NCI-H69 (cell line): ENCODE results near the gene DVL1.
"Not testable (repeated sequence)": the region's sequence is repeated elsewhere in the genome, so short reads cannot be mapped to it uniquely, and the experiment has no call there.

Experiments
- DNase-seq: peaks from one replicate; lab custom pipeline; 2025; lab: John Stamatoyannopoulos, UW

The DVL1 gene

DNA sequence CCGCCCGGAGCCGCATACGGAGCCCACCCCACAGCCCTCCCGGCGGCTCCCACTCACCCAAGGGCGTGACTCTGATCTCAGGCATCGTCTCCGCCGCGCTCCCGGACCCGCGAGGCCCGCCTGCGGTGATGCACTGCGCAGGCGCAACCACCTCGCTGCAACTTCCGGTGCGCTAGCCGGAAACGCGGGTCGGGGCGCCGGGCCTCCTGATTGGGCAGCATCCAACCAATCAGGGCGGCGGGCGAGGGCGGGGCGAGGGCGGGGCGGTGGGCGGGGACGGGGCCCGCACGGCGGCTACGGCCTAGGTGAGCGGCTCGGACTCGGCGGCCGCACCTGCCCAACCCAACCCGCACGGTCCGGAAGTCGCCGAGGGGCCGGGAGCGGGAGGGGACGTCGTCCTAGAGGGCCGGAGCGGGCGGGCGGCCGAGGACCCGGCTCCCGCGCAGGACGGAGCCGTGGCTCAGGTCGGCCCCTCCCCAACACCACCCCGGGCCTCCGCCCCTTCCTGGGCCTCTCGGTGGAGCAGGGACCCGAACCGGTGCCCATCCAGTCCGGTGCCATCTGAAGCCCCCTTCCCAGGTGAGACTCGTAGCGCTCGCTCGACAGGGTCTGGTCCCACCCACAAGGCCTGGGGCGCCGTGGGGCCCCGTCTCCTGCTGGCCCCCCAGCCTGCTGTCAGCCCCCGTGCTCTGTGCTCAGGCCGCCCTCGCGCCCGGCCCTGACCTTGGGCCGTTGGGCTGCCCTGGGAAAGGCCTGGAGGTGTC lies 24.5 kb downstream of the DVL1 start, which contains the start of the genes CPTP and INTS11:
TSS of gene CPTP (plus strand) at position 279 of the 764 bp plus-strand sequence. CDS start 2,109 bp downstream, outside the sequence.
TSS of gene INTS11 (minus strand) at position 137 of the 764 bp plus-strand sequence. CDS start at position 85, 52 bp downstream.
- DNase-seq, result peak; percentile 89

DNA sequence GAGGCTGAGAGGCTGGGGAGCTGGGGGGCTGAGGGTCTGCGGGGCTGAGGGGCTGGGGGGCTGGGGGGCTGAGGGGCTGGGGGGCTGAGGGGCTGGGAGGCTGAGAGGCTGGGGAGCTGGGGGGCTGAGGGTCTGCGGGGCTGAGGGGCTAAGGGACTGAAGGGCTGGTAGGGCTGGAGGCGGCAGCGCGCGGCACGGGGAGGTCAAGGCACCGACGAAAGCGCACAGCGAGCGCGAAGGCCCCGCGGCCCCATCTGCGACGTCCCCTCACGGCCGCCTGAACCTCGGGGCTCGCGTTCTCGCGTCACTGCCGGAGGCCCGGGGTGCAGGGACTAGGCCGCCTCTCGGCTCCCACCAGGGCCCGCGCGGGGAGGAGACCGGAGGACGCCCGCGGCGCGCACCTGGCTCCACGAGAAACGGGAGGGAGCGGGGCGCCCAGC lies 25.1 kb downstream of the DVL1 start:
- DNase-seq, result no peak

DNA sequence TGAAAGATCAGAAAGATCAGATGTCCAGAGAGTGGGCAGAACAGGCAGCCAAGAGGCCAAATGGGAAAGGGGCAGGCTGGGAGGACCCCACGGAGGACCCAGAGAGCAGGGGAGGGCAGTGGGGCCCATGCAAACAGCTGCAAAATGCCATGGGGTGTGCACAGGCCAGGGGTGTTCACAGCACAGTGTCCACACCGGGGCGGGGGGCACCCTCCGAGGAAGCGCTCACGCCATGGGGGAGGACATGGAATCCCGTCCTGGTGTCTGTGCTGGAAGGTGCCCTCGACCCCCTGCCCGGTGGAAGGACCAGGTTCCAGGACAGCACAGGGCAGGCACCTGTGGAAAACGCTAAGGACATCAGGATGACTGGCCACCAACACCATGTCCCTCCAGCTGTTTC lies 26.3 kb downstream of the DVL1 start:
- no peak for DNase-seq

DNA sequence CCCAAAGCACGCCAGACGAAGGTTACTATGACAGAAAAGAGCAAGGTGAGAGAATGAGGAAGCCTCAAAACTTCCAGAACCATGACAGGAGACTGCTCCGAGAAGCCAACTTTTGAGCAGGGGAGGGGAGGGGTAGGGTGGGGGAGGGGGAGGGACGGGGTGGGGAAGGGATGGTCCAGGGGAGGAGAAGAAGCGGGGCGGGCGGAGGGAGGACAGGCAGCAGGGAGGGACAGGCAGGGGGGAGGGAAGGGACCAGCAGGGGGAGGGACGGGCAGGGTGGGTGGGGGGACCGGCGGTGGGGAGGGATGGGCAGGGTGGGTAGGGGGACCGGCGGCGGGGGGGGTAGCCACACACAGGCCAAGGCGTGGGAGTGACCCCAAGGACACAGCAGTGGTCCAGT lies 26.8 kb downstream of the DVL1 start:
- no peak for DNase-seq

DNA sequence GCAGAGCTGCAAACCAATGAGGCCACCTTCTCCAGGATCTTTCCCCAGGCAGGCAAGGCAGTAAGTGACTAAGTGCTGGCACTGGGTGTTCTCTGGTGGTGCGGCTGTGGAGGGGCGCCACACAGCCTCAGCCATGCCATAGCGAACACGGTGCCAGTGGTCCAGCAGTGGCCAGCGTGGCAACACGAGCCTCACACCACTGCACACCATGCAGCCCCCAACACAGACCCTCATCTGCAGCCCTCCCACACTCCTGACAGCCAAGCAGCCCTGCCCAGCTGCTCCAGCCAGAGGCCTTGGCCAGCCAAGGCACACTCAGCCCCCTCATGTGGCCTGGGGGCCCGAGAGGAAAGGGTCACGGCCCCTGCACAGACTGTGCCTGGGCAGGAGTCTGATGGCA lies 27.7 kb downstream of the DVL1 start:
- DNase-seq, result no peak

DNA sequence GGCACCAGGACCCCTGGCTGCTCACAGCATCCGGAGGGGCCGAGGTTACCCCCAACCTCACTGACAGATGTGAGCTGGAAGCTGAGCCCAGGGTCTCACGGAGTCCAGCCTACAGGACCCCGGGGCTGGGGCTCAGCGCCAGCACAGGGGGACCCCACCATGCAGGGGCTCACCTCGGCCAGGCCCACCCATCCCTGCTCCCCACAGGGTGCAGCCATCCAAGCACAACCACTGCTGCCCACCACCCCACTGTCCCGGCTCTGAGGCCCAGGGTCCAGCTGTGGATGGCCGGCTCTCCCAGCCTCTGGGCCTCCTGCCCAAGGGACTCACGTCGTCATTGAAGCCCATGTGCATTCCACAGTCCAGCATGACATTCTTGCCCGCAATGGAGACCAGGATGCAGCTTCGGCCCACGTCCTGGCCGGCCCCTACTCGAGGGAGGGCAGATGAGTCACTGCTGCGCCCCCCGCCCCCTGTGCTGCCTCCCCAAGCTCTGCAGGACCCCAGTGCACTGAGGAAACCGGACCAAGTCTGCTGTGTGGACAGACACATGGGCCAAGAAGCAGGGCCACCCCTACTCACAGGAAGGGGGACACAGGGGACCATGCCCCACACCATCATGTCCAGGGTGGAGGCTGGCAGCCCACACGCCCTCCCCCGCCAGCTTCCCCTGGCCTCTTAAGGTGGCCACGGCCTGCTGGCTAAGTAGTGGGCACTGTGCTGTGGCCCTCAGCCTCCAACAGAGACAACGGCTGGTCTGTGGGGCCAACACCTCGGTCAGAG lies 28.4 kb downstream of the DVL1 start:
- DNase-seq, result no peak

DNA sequence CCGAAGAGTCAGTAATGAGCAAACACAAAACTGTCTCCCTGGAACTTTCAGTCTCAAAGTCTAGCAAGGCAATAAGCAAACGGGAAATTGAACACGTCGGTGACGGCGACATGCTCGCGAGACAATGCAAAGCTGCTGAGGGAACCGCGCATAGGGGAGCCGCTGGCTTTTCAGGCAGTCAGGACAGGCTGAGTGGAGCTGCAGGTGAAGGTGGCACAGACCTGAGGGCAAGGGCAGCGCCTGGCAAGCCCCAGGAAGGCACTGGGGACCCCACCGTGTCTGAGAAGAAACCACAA lies 29.6 kb downstream of the DVL1 start:
- no peak for DNase-seq

DNA sequence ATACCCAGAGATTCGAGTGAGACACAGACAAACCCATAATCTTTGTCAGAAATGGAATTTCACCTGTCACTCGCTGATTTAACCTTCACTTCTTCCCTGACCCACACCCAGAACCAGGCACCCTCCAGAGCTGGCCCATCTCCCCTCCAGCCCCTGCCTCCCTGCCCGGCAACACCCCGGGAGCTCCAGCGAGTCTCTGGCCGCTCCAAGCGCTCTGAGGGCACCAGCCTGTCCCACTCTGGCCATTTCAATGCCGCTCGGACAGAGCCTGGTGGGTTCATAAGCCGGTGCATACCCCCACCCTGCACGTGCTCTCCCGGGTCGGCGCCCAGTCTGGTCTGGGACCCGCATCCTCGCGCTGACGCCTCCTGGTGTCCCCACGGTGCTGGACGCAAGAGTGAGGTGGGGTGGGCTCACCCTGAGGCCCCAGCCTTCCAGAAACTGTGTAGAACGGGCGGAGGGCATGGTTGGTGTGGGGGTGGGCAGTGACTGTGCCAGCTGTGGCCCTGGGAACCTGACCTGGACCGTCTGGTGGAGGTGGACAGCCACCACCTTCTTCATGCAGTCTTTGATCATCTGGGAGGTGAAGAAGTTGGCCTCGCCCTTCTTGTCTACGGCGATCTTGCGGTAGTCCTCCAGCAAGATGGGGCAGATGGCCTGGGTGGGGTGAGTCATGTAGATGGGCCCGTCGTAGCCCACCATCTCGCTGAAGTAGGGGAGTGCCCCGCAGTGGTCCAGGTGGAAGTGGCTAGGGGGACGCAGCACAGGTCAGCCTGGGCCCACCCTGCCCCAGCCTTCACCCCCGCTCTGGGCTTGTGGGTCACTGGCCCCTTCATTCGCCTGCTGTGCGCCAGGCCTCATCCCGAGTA lies 30.2 kb downstream of the DVL1 start:
- DNase-seq, result no peak

DNA sequence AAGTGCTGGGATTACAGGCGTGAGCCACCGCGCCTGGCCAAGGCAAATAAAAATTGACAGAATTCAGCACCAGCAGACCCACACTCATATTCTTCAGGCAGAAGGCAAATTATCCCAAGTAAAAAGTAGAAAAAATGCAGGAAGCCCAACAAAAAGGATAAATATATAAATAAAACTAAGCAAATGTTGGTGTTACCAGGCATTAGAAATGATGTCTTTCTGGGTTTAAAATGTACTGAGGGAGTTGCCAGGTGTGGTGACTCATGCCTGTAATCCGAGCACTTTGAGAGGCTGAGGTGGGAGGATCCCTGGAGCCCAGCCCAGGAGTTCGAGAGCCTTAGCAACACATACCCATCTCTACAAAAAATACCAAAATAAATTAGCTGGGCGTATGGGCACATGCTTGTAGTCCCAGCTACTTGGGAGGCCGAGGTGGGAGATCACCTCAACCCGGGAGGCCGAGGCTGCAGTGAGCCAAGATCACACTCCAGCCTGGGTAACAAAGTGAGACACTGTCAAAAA lies 31.0 kb downstream of the DVL1 start:
- peak; percentile 56 for DNase-seq

DNA sequence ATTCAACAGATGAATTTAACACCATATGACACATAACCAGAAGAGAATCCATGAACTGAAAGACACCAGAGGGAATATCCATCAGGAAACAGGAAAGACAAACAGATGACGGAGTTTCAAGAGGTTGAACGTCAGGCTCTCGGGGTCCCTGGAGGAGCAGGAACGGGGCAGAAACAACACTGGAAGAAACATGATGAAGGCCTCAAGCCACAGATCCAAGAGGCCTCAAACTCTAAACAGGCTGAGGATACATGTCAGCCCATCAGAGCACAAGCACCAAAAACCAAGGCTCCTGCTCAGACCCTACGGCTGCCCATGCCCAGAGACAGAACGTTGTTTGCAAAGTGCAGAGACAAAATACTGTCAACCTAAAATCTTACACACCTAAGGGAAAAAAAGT lies 31.8 kb downstream of the DVL1 start:
- no peak for DNase-seq

DNA sequence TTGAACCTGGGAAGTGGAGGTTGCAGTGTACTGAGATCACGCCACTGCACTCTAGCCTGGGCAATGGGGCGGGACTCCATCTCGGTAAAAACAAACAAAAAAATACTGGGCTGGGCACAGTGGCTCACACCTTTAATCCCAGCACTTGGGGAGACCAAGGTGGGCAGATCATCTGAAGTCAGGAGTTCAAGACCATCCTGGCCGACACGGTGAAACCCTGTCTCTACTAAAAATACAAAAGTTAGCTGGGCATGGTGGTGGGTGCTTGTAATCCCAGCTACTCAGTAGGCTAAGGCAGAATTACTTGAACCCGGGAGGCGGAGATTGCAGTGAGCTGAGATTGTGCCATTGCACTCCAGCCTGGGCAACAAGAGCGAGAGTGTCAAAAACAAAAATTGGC lies 33.0 kb downstream of the DVL1 start:
- not testable (repeated sequence) for DNase-seq

DNA sequence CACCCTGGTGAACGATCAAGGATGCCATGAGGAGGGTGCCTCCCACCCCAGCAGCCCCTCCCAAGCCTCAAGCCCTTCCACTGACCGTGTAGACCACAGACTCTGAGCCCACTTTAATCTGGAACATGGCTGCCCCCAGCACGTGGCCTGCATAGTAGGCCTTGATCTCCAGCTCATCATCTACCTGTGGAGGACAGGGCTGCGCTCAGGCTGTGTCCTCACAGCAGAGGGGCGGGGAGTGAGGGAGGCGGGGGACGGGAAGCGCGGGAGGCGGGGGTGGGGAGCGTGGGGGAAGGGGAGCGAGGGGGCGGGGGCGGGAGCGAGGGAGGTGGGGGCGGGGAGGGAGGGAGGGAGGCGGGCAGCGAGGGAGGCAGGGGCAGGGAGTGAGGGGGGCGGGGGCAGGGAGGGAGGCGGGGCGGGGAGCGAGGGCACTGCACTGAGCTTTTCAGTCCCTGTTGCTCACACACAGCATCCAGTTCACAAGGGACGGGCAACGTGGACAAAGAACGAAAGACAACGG lies 33.7 kb downstream of the DVL1 start:
- no peak for DNase-seq

DNA sequence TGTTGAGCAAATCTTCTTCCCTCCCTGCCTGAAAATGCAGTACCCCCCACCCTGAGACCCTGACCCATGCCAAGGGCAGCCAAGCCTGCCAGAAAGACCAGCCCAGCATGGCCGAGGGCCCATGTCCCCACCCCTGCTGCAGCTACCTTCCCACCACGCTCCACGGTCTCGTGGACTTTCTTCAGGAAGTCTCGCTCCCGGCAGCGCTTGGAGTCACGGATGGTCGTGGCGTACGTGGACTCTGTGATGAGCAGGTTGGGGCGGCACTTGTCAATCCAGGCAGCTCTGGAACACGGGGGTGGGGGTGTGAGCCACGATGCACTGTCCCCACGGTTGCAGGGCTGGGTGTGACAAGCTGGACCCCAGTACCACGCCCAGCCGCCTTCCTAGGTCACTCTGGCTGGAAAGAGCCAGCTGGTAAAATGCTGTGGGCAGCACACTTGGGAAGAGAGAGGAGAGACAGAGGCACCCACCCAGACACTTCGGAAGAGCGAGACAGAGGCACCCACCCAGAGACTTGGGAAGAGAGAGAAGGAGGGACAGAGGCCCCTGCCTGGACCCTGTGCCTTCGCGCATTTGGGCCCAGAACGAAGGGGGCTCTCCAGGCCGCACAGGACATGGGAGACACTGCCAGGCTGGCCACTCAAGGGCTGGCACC lies 34.4 kb downstream of the DVL1 start:
- no peak for DNase-seq

DNA sequence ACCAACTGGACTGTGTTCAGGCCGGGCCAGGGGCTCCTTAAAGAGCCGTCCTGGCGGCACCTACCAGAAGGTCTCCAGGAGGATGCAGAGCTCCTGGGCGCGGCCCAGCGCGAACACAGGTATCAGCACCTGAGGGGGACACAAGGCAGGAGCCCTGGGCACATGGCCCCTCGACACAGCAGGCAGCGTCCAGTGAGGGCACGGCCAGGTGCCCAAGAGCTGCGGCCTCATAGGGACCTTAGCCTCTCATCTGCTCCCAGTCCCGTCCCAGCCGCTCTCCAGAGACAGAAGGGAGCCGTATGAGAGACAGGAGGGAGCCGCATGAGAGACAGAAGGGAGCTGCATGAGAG lies 35.0 kb downstream of the DVL1 start:
- DNase-seq, result no peak

DNA sequence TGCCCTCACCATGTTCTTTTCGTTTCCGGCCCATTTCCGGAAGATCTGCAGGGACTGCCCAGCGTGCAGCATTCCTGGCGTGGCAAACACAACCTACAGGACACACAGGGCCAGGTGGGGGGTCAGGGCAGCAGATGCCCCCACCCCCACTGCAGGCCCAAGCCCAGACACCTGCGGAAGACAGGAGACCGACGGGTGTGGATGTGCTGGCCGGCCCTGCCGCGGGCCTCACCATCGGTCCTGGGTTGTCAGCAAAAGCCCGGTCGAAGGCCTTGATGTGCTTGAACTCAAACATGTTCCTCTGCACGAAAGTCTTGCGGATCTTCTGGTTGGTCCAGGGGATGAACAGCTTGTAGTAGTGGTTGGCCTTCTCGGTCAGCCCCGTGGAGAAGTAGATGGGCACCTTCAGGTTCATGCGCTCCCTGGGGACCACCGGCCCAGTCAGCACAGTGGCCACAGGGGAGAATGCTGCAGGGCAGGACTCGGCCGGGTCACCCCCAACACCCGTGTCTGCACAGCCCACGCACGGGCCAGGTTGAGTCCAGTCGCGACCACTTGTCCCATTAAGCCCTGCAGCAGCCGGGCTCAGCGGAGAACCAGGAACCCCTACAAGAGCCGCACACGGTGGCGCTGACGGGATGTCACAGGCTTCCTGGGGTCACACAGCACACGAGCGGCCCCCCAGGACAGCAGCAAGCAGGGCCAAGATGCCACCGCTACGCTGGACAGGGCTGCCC lies 35.5 kb downstream of the DVL1 start:
- no peak for DNase-seq

DNA sequence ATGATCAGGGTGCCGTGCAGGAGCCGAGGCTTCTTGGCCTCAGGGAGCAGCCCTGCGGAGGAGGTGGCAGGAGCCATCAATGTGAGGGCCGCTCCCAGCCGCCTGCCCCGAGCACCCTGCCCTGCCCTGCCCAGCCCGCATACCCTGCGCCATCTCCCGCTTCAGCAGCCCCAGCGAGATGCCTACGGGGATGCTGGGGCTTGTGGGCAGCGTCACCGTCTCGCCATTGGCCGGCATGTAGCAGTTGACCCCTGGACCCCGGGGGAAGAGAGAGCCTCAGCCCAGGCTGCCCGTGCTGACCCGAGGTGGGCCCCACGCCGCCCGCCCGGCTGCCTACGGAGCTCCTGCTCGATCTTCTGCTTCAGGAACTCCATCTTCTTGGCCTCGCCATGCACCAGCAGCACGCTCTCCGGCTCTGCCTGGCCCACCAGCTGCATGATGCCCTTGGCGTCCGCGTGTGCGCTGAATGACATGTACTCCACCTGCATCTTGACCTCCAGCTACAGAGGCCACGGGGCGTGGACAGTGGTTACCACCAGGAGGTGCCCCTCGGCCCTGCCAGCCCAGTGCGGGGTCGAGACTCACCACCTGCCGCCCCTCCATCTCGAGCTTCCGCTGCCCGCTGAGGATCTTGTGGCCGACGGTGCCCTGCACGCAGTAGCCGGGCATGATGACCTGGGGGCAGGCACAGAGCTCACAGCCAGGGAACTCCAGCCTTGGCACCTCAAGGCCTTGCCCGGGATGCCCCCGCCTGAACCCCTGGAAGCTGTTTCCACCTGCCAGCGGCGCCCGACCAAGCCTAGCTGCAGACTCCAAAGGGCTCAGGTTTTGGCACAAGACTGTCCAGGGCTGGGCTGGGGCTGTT lies 36.5 kb downstream of the DVL1 start:
- no peak for DNase-seq

DNA sequence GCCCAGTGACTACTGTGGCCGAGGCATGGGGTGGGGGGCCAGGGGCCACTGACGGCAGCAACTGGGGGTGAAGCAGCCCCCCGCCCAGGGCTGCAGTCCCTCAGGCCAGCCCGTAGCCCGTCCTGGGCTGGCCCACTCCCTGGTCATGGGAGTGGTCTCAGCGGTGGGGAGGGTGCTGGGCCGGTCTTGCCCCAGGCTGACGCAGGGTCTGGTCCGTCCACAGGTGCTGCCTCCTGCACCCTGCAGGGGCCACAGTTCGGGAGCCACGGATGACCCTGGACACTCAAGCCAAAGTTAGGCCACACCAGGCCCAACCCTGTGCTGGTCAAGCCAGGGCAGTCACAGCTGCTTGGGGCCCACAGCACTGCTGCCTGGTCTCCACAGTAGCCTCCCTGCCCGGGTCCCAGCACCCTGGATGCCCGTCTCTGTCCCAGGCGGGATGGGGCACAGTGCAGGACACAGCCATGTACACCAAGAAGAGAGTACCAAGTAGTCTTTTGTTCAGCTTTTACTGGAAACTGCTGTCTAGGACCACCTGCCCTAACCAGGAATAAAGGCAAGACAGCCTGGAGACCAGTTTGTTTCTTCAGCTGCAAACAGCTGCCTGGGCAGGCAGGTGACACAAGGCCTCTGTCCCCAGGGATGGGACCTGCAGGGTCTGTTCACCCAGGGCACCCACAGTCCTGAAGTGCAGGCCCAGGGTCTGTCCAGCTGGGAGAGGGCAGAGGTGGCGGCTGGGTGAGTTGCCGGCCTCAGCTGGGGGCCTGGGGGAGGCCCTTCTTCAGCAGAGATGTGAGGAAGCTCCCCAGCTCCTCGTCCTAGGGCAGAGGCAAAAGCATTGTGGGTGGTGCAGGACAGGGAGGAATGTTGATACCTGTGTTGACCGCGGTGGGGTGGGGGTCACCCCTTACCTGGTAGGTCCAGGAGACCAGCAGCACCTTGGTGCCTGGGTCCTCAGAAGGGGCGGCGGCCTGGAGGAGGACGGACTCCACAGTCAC lies 37.8 kb downstream of the DVL1 start:
- DNase-seq, result no peak

DNA sequence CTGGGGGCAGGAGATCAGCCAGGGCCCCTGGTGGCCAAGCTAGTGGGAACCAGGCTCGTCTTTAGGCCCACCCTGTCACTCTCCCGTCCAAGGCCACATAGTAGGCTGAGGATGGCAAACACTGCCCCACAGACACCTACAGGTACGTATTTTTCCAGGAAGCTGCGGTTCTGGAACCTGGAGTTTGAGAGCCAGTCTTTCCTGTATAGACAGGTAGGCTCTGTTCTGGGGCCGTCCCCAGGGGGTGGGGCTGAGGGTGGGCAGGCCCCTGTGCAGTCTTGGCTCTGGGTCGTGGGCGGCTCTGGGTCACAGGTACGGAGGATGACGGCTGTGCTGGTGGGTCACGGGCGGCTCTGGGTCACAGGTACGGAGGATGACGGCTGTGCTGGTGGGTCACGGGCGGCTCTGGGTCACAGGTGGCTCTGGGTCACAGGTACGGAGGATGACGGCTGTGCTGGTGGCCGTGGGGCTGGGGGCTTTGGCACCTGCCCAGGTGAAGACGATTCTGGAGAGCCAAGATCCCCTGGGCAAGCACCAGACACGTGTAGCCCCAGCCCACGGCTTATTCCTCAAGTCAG lies 38.7 kb downstream of the DVL1 start:
- no peak for DNase-seq

DNA sequence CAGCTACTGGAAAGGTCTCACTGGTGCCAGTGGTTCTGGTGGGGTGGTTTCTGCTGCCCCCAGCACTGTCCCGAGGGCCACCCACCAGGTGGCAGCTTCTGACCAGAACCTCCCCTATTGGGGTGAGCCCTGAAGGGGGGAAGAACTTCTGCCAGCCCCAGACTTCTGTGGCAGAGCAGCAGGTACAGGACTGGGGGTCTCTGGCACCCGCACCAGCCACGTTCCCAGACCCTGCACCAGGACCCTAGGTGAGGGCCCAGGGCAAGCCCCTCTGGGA lies 39.2 kb downstream of the DVL1 start:
- no peak for DNase-seq
